ENCODE data around the gene ATP1A1.

- TF ChIP-seq BHLHE40 (IDR thresholded peaks at IDR 0.05; ENCODE audit: borderline replicate concordance) (no peak), ZNF384 (IDR thresholded peaks at IDR 0.05) (no peak), SUZ12 (IDR thresholded peaks at IDR 0.05) (no peak), HDGF (IDR thresholded peaks at IDR 0.05; ENCODE audit: borderline replicate concordance) (no peak)
Measured at GRCh38 chr1:116426401-116426800, 53.4 kb downstream of the ATP1A1 start.
